ENCODE results near the gene EVI2B.

DNA sequence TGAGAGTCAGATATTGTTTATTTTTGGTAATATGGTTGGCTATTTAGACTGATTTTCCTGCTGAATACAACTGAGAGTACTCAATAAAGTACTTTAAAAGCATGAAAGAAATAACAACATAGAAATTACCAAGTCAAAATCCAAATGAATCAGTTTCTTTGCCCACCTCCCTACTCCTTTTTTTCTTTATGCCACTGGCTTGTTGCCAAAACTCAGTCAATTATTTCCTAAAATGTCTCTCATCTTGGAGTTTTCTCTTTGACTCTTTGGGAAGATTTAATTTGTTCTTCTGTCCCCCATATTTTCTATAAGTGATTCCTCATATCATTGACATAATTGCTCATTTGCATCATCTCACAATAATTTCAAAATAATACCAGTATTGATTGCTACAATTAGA, 14.2 kb downstream of the EVI2B start:
- TF ChIP-seq, protein P1, sequence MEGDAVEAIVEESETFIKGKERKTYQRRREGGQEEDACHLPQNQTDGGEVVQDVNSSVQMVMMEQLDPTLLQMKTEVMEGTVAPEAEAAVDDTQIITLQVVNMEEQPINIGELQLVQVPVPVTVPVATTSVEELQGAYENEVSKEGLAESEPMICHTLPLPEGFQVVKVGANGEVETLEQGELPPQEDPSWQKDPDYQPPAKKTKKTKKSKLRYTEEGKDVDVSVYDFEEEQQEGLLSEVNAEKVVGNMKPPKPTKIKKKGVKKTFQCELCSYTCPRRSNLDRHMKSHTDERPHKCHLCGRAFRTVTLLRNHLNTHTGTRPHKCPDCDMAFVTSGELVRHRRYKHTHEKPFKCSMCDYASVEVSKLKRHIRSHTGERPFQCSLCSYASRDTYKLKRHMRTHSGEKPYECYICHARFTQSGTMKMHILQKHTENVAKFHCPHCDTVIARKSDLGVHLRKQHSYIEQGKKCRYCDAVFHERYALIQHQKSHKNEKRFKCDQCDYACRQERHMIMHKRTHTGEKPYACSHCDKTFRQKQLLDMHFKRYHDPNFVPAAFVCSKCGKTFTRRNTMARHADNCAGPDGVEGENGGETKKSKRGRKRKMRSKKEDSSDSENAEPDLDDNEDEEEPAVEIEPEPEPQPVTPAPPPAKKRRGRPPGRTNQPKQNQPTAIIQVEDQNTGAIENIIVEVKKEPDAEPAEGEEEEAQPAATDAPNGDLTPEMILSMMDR (IDR thresholded peaks at IDR 0.05; ENCODE audit: insufficient read depth, low read length, poor library complexity, severe bottlenecking): no peak
- TF ChIP-seq EZH2phosphoT487 (conservative IDR thresholded peaks at IDR 0.05; ENCODE audit: low read length): no peak

All from SU-DHL-6 (cell line).